HG03039 (cell line): Measurements from ENCODE around the gene IL1A.
A peak's percentile ranks its signal among the peaks of the same experiment; 100 is the strongest.
"Not testable (repeated sequence)": the region's sequence is repeated elsewhere in the genome, so short reads cannot be mapped to it uniquely, and the experiment has no call there.

Experiments used
- ATAC-seq: cut with Tn5 transposase; IDR thresholded peaks from one replicate; pipeline ENCODE4 v1.9.1; 2021; ENCODE audit warnings: mild to moderate bottlenecking, moderate library complexity; ENCODE audit not compliant: unreplicated experiment

The IL1A gene

GRCh38 chr2:112784199-112785189 lies at the start of gene IL1A:
IL1A (minus strand) TSS chr2:112784493; CDS start chr2:112783770, 723 bp downstream.
- ATAC-seq, result no peak

GRCh38 chr2:112833976-112834375 lies 49.7 kb upstream of the IL1A start:
- ATAC-seq, result no peak

GRCh38 chr2:112833639-112833931 lies 49.3 kb upstream of the IL1A start:
- not testable (repeated sequence) for ATAC-seq

GRCh38 chr2:112832841-112833638 lies 48.7 kb upstream of the IL1A start:
- ATAC-seq, result no peak

- no peak for ATAC-seq
These were observed 47.9 kb upstream of the IL1A start for GRCh38 chr2:112831946-112832840.

GRCh38 chr2:112831513-112831845 lies 47.2 kb upstream of the IL1A start:
- ATAC-seq, result no peak

- no peak for ATAC-seq
These were observed 46.6 kb upstream of the IL1A start for GRCh38 chr2:112830682-112831512.

- no peak for ATAC-seq
These were observed 45.8 kb upstream of the IL1A start for GRCh38 chr2:112829961-112830681.

GRCh38 chr2:112829101-112829960 lies 45.0 kb upstream of the IL1A start:
- no peak for ATAC-seq

- no peak for ATAC-seq
These were observed 44.0 kb upstream of the IL1A start for GRCh38 chr2:112828251-112828691.

GRCh38 chr2:112827604-112828185 lies 43.4 kb upstream of the IL1A start:
- ATAC-seq, result no peak

GRCh38 chr2:112827009-112827408 lies 42.7 kb upstream of the IL1A start:
- no peak for ATAC-seq

- ATAC-seq, result no peak
These were observed 41.4 kb upstream of the IL1A start for GRCh38 chr2:112825706-112826105.

- ATAC-seq, result no peak
These were observed 40.4 kb upstream of the IL1A start for GRCh38 chr2:112824694-112825085.

GRCh38 chr2:112821682-112822081 lies 37.4 kb upstream of the IL1A start:
- ATAC-seq, result no peak

GRCh38 chr2:112821142-112821541 lies 36.8 kb upstream of the IL1A start:
- ATAC-seq, result peak; percentile 66

GRCh38 chr2:112820343-112820742 lies 36.0 kb upstream of the IL1A start:
- no peak for ATAC-seq

- ATAC-seq, result no peak
These were observed 34.8 kb upstream of the IL1A start for GRCh38 chr2:112819081-112819480.
